Activated CD8-positive, alpha-beta memory T cell treated with anti-CD3 and anti-CD28 coated beads, Interleukin-2, amount 10 ng/mL, durations not matched to agents 7 days and 5 days (primary cell): ENCODE measurements around the gene ARFGAP1. TPM values are rescaled to one million over a fixed set of nuclear protein-coding genes. Genes with fewer than 3 reads are reported as not detected.

Experiments
- ATAC-seq: fragments of 150-1000 bp; cut with Tn5 transposase; one replicate; pipeline ENCODE4 v1.10.0; 2021; ENCODE audit warnings: moderate library complexity
- CTCF ChIA-PET: fragments of 350-600 bp; sonication (Branson Sonifier 250); formaldehyde crosslinking; loops from one replicate; lab custom pipeline; 2021; ENCODE audit warnings: antibody characterized with exemption; lab: Charles Lee
- DNase-seq: peaks from one replicate; pipeline ENCODE4 v3.0.0-alpha.2; 2020
- H3K27ac Mint-ChIP-seq: one replicate; pipeline ENCODE4 v1.8.0; 2021; ENCODE audit warnings: mild to moderate bottlenecking, mixed read lengths
- H3K27me3 Mint-ChIP-seq: one replicate; pipeline ENCODE4 v1.8.0; 2021; ENCODE audit warnings: mixed read lengths
- H3K36me3 Mint-ChIP-seq: one replicate; pipeline ENCODE4 v1.8.0; 2021; ENCODE audit warnings: mild to moderate bottlenecking, mixed read lengths
- H3K4me1 Mint-ChIP-seq: one replicate; pipeline ENCODE4 v1.8.0; 2021; ENCODE audit warnings: mixed read lengths
- H3K4me3 Mint-ChIP-seq: one replicate; pipeline ENCODE4 v1.8.0; 2021; ENCODE audit warnings: mild to moderate bottlenecking, moderate library complexity, mixed read lengths
- H3K9me3 Mint-ChIP-seq: one replicate; pipeline ENCODE4 v1.8.0; 2022; ENCODE audit warnings: low read depth, mixed read lengths
- total RNA-seq, 2 experiments: library from RNA; stranded (reverse); gene quantifications; one replicate each; pipeline ENCODE4 v1.2.3, GENCODE V29; 2021

Gene ARFGAP1
- total RNA-seq, 2 experiments from 2014 or later, result 79.6 to 90.2 TPM

GRCh38 chr20:63233924-63234323 lies 38.7 kb upstream of the ARFGAP1 start:
- CTCF ChIA-PET, result interaction anchor here (1.1 to 3.8 kb wide), 2 partner anchors 10 kb away, joined by 4 to 26 read pairs; no protein-coding TSS in a partner anchor
- no peak overlapping the region for H3K27ac Mint-ChIP-seq
- H3K4me1 Mint-ChIP-seq, result no peaks in the 10 kb centered on the region
- H3K27me3 Mint-ChIP-seq, result peaks cover 37% of the 10 kb centered on the region
- no peak for DNase-seq
- ATAC-seq, result no peak
- H3K9me3 Mint-ChIP-seq, result no peaks in the 10 kb centered on the region
- no peak overlapping the region for H3K4me3 Mint-ChIP-seq
- no peaks in the 10 kb centered on the region for H3K36me3 Mint-ChIP-seq

GRCh38 chr20:63234693-63235398 lies 37.8 kb upstream of the ARFGAP1 start:
- Mint-ChIP-seq H3K36me3 (no peaks in the 10 kb centered on the region), H3K9me3 (no peaks in the 10 kb centered on the region), H3K27me3 (peaks cover 28% of the 10 kb centered on the region), H3K27ac (no peak overlapping the region), H3K4me1 (no peaks in the 10 kb centered on the region), H3K4me3 (no peak overlapping the region)
- ATAC-seq, result no peak
- no peak for DNase-seq
- CTCF ChIA-PET, result interaction anchor here (1.3 to 3.8 kb wide), 2 partner anchors 11 to 38 kb away, joined by 3 to 26 read pairs; partner anchors contain the start of gene ARFGAP1

GRCh38 chr20:63235399-63235983 lies 37.1 kb upstream of the ARFGAP1 start, which contains the start of gene BIRC7:
Gene BIRC7, plus strand, starts transcription at chr20:63235905. Its CDS starts 192 bp downstream, at chr20:63236097.
- no peak within 1 kb of the TSS for H3K27ac Mint-ChIP-seq
- DNase-seq, result no peak
- no peaks in the 10 kb centered on the region for H3K4me1 Mint-ChIP-seq
- H3K4me3 Mint-ChIP-seq, result no peak within 1 kb of the TSS
- no peaks in the 10 kb centered on the region for H3K36me3 Mint-ChIP-seq
- CTCF ChIA-PET, result interaction anchor here (0.7 to 3.8 kb wide), 3 partner anchors 11 to 37 kb away, joined by 3 to 26 read pairs (median 3); partner anchors contain the start of gene ARFGAP1
- no peaks in the 10 kb centered on the region for H3K9me3 Mint-ChIP-seq
- no peak for ATAC-seq
- H3K27me3 Mint-ChIP-seq, result peaks cover 21% of the 10 kb centered on the region

- Mint-ChIP-seq H3K27me3 (peaks cover 13% of the 10 kb centered on the region), H3K4me3 (no peak overlapping the region), H3K4me1 (no peaks in the 10 kb centered on the region), H3K36me3 (no peaks in the 10 kb centered on the region), H3K9me3 (no peaks in the 10 kb centered on the region), H3K27ac (no peak overlapping the region)
- DNase-seq (no peak), ATAC-seq (no peak)
- CTCF ChIA-PET, result interaction anchor here (0.7 to 3.8 kb wide), 3 partner anchors 12 to 37 kb away, joined by 3 to 26 read pairs (median 3); partner anchors contain the start of gene ARFGAP1
Measured at GRCh38 chr20:63236116-63236837, 36.3 kb upstream of the ARFGAP1 start.

GRCh38 chr20:63238031-63238430 lies 34.6 kb upstream of the ARFGAP1 start:
- no peak overlapping the region for H3K27ac Mint-ChIP-seq
- H3K9me3 Mint-ChIP-seq, result no peaks in the 10 kb centered on the region
- no peaks in the 10 kb centered on the region for H3K4me1 Mint-ChIP-seq
- CTCF ChIA-PET, result interaction anchor here (1.0 to 1.2 kb wide), 2 partner anchors 14 to 54 kb away, joined by 5 to 7 read pairs; no protein-coding TSS in a partner anchor
- no peaks in the 10 kb centered on the region for H3K27me3 Mint-ChIP-seq
- no peak for DNase-seq
- no peak overlapping the region for H3K4me3 Mint-ChIP-seq
- no peaks in the 10 kb centered on the region for H3K36me3 Mint-ChIP-seq
- no peak for ATAC-seq

- ATAC-seq (peak; percentile 25), DNase-seq (no peak)
- Mint-ChIP-seq H3K4me1 (no peaks in the 10 kb centered on the region), H3K36me3 (no peaks in the 10 kb centered on the region), H3K9me3 (no peaks in the 10 kb centered on the region), H3K27me3 (no peaks in the 10 kb centered on the region), H3K4me3 (no peak overlapping the region), H3K27ac (no peak overlapping the region)
- CTCF ChIA-PET, result interaction anchor here (0.9 to 1.2 kb wide), 3 partner anchors 15 to 55 kb away, joined by 3 to 7 read pairs (median 5); no protein-coding TSS in a partner anchor
Measured at GRCh38 chr20:63238514-63239125, 34.0 kb upstream of the ARFGAP1 start.

- DNase-seq (no peak), ATAC-seq (no peak)
- CTCF ChIA-PET, result interaction anchor here (0.9 kb wide), 1 partner anchor 21 kb away, joined by 3 read pairs; no protein-coding TSS in a partner anchor
- Mint-ChIP-seq H3K27ac (no peak overlapping the region), H3K9me3 (no peaks in the 10 kb centered on the region), H3K4me3 (no peak overlapping the region), H3K4me1 (no peaks in the 10 kb centered on the region), H3K27me3 (no peaks in the 10 kb centered on the region), H3K36me3 (no peaks in the 10 kb centered on the region)
Measured at GRCh38 chr20:63239431-63239830, 33.2 kb upstream of the ARFGAP1 start.

- Mint-ChIP-seq H3K27ac (no peak overlapping the region), H3K4me1 (no peaks in the 10 kb centered on the region), H3K9me3 (no peaks in the 10 kb centered on the region), H3K36me3 (no peaks in the 10 kb centered on the region), H3K27me3 (no peaks in the 10 kb centered on the region), H3K4me3 (no peak overlapping the region)
- ATAC-seq (no peak), DNase-seq (no peak)
- CTCF ChIA-PET, result no interaction called here
Measured at GRCh38 chr20:63240004-63240403, 32.6 kb upstream of the ARFGAP1 start.

GRCh38 chr20:63241272-63241671 lies 31.3 kb upstream of the ARFGAP1 start:
- Mint-ChIP-seq H3K36me3 (no peaks in the 10 kb centered on the region), H3K4me3 (no peak overlapping the region), H3K4me1 (no peaks in the 10 kb centered on the region), H3K9me3 (no peaks in the 10 kb centered on the region), H3K27me3 (peaks cover 2% of the 10 kb centered on the region), H3K27ac (no peak overlapping the region)
- DNase-seq (no peak), ATAC-seq (no peak)
- CTCF ChIA-PET, result interaction anchor here (1.3 kb wide), 1 partner anchor 18 kb away, joined by 4 read pairs; no protein-coding TSS in a partner anchor

- CTCF ChIA-PET, result no interaction called here
Measured at GRCh38 chr20:63242736-63243135, 29.9 kb upstream of the ARFGAP1 start.

GRCh38 chr20:63243604-63244247 lies 28.9 kb upstream of the ARFGAP1 start:
- ATAC-seq (no peak), DNase-seq (no peak)
- Mint-ChIP-seq H3K27ac (no peak overlapping the region), H3K4me3 (no peak overlapping the region), H3K27me3 (peaks cover 16% of the 10 kb centered on the region), H3K4me1 (no peaks in the 10 kb centered on the region), H3K36me3 (no peaks in the 10 kb centered on the region), H3K9me3 (no peaks in the 10 kb centered on the region)
- CTCF ChIA-PET, result interaction anchor here (0.9 kb wide), 1 partner anchor 20 kb away, joined by 4 read pairs; no protein-coding TSS in a partner anchor

More at GRCh38 chr20:63242736-63243135, 29.9 kb upstream of the ARFGAP1 start:
- Mint-ChIP-seq H3K4me3 (no peak overlapping the region), H3K9me3 (no peaks in the 10 kb centered on the region), H3K27me3 (peaks cover 12% of the 10 kb centered on the region), H3K4me1 (no peaks in the 10 kb centered on the region), H3K27ac (no peak overlapping the region), H3K36me3 (no peaks in the 10 kb centered on the region)
- DNase-seq, result no peak
- ATAC-seq, result no peak

- H3K36me3 Mint-ChIP-seq, result no peaks in the 10 kb centered on the region
- H3K27me3 Mint-ChIP-seq, result peaks cover 22% of the 10 kb centered on the region
- CTCF ChIA-PET, result interaction anchor here (0.9 kb wide), 1 partner anchor 21 kb away, joined by 4 read pairs; no protein-coding TSS in a partner anchor
- no peak overlapping the region for H3K27ac Mint-ChIP-seq
- no peaks in the 10 kb centered on the region for H3K4me1 Mint-ChIP-seq
- DNase-seq, result no peak
- ATAC-seq, result no peak
- H3K9me3 Mint-ChIP-seq, result no peaks in the 10 kb centered on the region
- no peak overlapping the region for H3K4me3 Mint-ChIP-seq
Measured at GRCh38 chr20:63244468-63244867, 28.1 kb upstream of the ARFGAP1 start.
